GM18511 (cell line): ENCODE data around the gene GPR35.
"Not testable (repeated sequence)": the region's sequence is repeated elsewhere in the genome, so short reads cannot be mapped to it uniquely, and the experiment has no call there.

Experiments used
- ATAC-seq: cut with Tn5 transposase; IDR thresholded peaks from one replicate; pipeline ENCODE4 v1.9.1; 2021; ENCODE audit warnings: mild to moderate bottlenecking, moderate library complexity; ENCODE audit not compliant: unreplicated experiment

The GPR35 gene

DNA sequence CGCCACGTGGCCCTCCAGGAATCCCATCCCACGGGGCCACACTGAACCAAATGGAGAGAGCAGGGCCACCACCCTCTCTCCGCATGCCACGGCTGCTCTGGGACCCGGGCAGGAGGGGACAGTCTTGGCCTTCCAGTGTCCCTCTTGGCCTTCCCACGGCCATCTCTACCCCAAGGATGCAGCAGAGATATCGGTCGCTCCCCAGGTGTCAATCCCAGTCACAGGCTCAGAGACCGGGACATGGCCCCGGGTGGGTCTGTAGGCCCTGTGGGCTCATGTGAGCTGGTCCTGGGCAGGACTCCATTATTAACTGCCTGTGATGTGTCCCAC is 23.5 kb upstream of the GPR35 start:
- no peak for ATAC-seq

DNA sequence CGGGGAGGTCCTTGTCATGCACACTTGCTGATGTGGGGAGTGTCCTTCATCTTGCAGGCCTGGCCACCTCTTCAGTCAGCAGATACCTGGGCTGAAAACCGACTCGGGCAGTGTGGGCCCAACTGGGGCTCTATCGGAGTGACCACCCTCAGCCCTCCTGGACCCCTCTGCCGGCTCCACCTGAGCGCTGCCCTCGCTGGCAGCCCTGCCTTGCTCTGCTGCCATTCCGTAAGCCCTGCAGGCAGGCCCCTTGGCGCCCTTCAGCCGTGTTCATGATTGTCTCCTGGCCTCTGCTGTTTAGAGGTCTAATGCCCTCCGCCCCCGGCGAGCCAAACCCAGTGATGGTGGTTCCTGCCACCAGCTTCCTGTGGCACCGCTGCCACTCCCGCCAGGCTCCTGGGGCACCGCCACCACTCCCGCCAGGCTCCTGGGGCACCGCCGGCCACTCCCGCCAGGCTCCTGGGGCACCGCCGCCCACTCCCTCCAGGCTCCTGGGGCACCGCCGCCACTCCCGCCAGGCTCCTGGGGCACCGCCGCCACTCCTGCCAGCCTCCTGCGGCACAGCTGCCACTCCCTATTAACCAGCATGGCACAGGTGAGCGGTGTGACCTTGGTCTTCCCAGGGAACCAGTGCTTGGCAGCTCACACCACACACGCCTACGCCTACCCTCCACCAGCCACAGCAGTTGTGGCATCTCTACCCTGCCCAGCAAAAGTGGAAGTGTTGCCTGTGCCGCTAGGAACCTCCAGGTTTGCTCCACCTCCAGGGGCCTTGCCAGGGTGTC is 22.8 kb upstream of the GPR35 start:
- ATAC-seq, result no peak

DNA sequence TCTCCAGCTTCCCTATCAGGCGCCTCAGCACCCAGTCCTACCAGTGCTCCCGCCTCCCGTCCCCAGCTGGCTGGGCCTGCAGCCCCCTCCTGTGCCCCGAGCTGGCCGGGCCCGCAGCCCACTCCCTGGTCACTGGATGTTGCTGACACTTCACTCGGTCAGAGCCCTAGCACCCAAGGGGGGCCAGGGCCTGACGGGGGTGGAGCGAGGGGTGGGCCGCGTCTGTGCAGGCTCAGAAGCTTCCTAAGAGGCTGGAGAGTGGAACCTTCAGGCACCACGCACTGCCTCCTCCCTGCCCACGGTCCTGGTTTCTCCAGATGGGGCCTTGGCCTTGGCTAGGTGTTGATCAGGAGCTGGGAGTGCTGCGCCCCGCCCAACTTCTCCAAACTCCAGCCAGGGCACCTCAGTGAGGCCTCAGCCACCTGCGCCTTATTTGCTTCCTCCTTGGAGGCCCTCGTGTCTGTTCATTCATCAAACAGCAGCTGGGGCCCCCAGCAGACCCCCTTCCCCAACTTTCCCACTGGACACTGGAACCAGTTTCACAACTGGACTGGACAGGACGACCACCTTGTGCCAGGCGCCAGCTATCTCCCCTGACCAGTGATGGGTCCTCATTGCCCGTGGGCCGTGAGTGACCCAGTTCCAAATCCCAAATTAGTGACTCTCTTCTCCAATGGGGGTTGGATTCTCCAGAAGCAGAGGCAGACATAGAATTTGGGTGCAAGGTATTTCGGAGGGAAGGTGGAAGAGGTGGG is 22.0 kb upstream of the GPR35 start:
- ATAC-seq, result no peak

GRCh38 chr2:240603846-240604245 is 21.4 kb upstream of the GPR35 start:
- ATAC-seq, result no peak

DNA sequence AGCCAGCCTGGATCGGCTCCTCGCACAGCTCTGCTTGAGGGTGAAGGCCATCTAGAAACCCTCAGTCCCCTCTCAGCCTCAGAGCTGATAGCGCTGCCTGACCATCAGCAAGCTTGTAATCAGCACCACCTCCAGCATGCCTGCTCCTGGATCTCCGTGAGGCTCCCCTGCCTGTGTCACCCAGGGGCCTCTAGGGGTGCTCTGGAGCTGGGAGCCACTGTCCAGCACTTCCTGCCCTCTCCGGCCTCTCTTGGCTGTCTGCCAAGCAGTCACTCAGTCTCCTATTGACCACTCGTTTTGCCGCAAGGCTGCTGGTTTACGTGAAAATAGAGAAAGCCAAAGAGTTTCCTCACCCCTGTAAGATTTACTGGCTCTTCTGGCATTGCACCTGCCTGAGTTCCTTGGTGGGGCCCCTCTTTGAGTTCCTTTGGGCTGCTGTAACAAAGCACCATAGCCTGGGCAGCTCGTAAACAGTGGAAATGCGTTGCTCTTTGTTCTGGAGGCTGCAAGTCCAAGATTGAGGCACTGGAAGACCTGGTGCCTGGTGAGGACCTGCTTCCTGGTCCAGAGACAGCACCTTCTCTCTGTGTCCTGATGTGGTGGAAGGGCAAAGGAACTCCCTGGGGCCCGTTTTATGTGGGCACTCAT is 20.9 kb upstream of the GPR35 start:
- ATAC-seq, result no peak

DNA sequence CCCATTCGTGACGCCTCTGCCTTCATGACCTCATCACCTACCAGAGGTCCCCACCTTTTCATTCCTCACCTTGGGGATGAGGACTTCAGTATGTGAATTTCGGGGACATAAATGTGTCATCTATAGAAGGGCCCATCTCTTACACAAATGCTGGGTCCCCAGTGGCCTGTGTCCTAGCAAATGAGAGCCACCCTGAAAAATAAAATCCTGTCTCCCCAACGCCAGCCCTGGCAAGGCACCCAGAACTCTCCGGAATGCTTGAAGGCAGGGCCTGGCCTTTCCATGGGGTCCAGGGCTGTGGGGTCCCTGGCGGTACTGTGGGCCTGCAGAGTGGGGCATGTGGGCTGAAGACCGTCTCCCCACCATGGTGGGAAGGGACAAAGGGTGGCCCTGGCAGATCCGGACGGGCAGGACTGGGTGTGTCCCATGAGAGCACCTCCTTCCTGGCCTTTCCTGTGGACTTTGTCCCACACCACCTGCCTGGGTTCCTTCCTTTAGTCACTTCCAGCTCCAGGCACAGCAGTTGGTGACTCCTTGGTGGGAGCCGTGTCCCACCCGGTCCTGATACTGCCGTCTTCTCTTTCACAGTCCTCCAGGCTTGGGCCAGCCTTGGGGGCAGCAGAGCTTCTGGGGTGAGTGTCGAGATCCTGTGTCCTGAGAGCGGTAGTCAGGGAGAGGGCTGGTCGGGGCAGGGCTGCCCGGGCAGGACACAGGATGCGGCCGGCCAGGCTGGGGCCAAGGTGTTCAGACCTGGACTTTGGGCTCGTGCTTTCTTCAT is 20.2 kb upstream of the GPR35 start:
- ATAC-seq, result no peak

- ATAC-seq, result no peak
Measured at GRCh38 chr2:240605867-240606743, 19.2 kb upstream of the GPR35 start.

DNA sequence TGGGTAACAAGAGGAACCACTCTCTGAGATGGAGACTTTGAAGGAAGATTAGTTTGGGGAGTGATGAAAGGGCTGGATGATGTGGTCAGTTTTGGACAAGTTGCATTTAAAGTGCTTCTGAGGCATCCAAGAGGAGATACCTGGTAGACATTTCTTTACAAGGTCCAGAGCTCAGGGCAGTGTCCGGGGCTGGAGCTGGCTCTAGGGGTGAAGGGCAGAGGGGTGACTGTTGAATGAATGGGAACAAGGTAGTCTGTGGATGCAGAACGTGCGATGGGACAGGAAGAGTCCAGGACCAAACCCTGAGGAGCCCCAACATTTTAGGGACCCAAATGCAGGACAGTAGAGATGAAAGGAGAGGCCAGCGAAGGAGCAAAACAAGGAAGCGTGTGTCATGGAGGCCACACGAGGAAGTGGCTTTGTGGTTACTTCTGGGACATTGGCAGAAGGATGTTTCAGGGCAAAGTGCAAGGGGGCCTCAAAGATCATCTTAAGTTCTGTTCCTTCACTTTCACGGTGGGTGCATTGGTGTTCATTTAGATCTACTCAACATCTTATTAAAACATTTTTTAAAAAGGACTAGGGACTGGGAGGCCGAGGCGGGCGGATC is 13.6 kb upstream of the GPR35 start:
- no peak for ATAC-seq

- ATAC-seq, result no peak
Measured at GRCh38 chr2:240613781-240614180, 11.5 kb upstream of the GPR35 start.

GRCh38 chr2:240614391-240614790 is 10.9 kb upstream of the GPR35 start:
- ATAC-seq, result no peak

GRCh38 chr2:240615396-240615795 is 9.9 kb upstream of the GPR35 start:
- ATAC-seq, result no peak

DNA sequence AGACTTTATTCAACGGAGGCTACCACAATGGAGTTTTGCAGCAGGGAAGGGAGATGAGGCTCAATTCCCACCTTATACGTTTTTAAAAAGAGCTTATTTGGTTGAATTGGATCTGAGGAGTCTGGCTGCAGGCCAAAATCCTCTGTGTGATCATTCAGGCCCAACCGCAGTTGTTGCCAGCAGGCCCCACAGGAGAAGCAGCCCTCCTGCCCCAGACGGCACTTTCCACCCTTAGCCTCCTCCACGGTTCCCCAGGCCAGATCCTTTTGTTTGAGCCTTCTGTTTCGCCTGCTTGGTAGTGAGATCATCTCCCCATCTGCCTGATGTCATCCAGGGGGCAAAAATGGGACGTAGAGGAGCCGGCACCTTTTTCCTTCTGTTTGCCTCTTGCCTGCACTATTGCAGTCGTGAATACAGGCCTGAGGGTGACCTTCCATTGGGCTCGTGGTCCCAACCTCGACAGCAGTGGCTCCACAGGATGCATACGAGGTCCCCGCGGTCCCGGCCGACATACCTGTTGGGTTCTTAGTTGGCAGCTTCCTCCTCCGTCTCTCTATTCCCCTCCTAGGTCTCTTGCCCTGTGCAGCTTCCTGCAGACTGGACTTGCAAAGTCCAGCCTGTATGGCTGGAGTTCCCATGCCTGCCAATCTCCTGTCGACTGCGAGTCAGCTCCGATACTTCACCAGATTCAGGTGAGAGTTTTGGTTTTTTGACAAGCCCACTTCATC is 9.3 kb upstream of the GPR35 start:
- ATAC-seq, result no peak

DNA sequence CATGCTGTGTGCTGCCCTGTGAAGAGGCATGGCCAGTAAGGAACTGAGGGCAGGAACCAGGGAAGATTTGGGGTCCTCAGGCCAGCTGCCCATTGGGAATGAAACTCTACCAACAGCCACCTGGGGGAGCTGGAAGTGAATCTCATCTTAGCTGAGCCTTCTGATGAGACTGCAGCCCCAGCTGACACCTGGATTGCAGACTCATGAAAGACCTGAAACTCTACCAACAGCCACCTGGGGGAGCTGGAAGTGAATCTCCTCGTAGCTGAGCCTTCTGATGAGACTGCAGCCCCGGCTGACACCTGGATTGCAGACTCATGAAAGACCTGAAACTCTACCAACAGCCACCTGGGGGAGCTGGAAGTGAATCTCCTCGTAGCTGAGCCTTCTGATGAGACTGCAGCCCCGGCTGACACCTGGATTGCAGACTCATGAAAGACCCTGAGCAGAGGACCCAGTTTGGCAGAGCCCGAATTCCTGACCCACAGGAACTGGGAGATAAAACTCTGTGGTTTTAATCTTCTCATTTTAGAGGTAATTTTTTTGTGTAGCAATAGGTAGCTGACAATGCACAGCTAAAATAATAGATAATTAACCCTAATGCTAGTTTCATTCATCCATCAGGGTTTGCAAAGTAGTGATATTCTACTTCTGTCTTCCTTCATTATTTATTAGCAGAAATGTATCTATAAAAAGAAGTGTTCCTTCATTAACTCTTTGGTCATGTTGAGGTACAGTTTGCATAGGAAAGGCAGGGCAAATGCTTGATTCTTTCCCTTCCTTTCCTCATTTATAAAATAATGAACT is 8.2 kb upstream of the GPR35 start:
- not testable (repeated sequence) for ATAC-seq

DNA sequence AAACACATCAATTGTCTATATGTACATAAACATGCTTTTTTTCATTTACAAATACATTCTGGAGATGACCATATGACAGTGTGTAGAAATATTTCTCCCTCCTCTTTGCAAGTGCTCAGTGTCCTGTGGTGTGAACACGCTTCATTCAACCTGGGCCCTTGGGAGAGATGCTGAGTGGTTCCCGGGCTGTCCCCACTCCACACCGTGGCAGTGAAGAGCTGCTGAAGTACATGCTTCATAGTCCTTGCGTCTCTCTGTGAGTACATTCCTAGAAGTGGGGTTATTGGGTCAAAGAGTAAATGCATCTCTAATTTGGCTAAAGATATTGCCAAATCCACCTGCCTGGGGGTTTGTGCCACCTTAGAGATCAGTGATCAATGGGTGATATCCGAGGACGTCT is 6.5 kb upstream of the GPR35 start:
- ATAC-seq, result no peak

DNA sequence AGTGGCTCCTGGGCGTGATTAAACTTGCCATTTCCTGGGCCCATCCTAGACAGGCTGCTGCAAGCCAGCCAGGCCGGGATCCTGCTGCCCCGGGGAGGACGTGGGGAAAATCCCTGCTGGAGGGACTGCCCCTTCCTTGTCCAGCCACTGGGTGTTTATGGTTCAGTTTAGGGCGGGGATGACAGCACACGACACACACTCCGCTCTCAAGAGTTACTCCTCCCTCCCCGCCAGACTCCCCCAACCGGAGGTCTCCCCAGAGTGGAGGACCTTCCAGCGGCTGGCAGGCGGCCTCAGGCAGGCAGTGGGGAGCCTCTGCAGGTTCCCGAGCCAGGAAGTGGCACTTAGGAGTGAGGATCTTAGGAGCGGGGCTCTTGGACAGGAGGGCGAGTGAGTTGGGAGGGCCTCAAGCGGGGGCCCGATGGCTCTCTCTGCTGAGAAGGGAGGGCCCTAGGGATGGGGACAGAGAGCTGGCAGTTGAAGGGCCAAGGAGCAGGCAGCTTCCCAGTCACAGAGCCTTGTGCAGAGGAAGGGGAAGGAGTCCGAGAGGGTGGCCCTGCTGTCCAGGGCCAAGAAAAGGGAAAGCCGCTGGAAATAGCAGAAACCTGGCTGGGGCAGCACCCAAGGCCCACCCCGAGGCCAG is 5.7 kb upstream of the GPR35 start:
- no peak for ATAC-seq

GRCh38 chr2:240620149-240620731 is 5.0 kb upstream of the GPR35 start:
- no peak for ATAC-seq

DNA sequence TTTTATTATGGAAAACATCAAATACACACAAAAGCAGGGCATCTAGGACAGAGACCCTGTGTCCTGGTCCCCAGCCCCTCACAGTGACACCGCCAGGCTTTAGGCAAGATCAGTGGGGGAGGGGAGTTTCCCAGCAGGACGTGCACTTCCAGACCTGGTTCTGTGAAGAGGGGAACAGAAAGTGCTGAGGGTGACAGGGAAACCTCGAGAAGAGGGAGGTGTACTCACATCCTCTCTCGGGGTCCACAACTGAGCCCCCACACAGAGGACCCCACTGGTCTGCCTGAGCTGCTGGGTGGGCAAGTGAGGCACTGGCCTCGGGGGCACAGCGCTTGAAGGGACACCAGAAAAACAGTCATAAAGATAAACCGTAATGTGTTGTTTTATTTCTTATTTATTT is 4.4 kb upstream of the GPR35 start:
- ATAC-seq, result no peak

GRCh38 chr2:240622060-240622411 is 3.2 kb upstream of the GPR35 start:
- no peak for ATAC-seq
